Renal cortex interstitium (tissue), 11 donors: ENCODE data around the gene HEATR1. TPM values are rescaled to one million over a fixed set of nuclear protein-coding genes. Genes with fewer than 3 reads are reported as not detected.
A peak's percentile ranks its signal among the peaks of the same experiment; 100 is the strongest.
"Not testable (repeated sequence)": the region's sequence is repeated elsewhere in the genome, so short reads cannot be mapped to it uniquely, and the experiment has no call there.

Source experiments
- DNase-seq, 11 donors: peaks; one replicate each; pipeline ENCODE4 v3.0.0-alpha.2; 2013; ENCODE audit warnings: low read depth in 9 of 11, low spot score in 4 of 11; ENCODE audit errors: extremely low read depth in 1 of 11
- polyA plus RNA-seq, 3 donors: library from polyadenylated mRNA; unstranded; fragments of 120-200 nt; gene quantifications; one replicate each; pipeline ENCODE4 v1.2.1, GENCODE V29; 2013; ENCODE audit not compliant: insufficient read length in 3 of 3

Gene HEATR1
- polyA plus RNA-seq, 3 donors: 26.1 to 33.1 (median 31.8) TPM

DNA sequence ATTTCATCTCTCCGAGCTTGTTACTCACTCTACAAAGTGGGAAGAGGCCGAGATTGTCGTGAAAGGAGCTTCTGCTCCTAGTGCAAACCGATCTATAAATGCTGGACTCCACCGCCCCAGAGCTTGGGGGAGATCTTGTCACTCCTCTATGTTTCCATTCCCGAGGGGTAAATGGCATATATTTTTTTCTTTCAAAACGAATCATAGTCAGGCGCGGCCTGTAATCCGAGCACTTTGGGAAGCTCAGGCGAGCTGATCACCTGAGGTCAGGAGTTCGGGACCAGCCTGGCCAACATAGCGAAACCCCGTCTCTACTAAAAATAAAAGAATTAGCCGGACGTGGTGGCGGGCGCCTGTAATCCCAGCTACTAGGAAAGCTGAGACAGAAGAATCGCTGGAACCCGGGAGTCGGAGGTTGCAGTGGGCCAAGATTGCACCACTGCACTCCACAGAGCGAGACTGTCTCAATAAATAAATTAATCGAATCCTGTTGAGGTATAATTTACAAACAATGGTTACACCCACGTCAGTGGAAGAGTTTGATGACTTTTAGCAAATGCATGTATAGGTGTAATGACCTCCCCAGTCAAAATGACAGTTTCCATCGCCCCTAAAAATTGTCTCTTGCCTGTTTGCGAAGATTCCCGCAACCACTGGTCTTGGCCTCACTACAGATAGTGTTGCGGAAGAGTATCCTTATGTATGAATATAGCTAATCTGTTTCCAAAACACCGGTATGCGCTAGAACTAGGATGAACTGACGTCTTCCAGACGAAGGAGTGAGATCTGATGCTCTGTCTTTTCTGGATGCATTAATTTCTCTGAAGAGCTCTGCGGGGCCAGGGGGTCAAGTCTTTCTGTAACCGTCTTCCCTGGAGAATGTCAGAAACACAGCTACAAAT is 840 bp upstream of the HEATR1 start:
- DNase-seq: no peak

DNA sequence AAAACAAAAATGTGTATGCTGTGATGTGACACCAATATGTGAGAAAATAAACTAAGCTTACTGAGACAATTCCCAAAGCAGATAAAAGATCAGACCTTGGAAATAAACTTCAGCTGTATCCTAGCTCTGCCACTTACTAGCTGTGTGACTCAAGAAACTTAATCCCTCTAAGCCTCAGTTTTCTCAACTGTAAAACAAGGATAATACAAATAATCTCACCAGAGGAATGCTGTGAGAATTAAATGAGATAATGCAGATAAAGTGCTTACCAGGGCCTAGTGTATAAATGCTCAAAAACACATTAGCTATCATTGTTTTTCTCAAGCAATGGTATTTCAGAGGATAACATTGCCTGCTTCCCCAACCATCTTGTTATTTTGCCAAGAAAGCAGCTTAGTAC is 2.1 kb downstream of the HEATR1 start:
- DNase-seq: no peak

DNA sequence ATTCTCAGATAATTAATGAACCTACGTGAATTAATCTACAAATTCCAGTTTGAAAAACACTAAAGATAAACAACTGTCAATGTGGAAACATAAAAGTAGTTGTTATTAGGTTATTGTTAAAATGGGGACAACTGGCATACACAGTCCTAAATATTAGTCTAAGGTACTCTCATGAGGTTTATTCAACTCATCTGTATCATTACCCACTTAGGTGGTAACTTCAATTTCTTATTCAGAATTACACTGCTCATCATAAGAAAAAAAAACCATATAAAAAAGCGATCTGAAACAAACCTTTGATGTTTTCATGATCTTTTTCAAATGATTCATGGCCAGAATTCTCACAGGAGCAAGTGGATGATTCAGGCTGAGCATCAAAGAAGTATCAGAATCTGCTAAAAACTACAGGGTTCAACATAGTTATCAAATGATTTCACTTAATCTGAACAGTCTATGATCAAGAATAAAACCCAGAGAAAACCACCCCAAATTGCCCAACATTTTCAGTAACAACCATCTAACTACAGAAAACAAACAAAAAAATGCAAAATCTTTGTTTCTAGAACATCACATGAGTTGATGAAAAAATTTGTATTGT is 13.7 kb downstream of the HEATR1 start:
- no peak for DNase-seq

DNA sequence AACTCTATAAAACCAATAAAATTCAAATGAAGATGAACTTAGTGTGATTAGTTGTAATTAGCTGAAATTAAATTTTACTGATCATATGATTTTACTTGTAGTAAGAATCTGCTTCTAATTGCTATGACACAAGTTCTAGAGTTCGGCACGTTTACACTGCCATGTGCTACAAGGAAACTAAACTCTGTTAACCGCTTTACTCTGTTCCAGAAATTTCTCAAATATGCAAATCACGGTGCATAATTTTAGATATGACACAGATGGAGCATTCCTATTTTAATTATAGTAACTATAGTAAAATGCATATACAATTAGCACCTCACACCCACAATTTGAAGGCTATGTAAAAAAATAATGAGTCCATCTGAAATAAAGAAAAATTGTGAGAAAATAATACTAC is 14.8 kb downstream of the HEATR1 start:
- DNase-seq: no peak

DNA sequence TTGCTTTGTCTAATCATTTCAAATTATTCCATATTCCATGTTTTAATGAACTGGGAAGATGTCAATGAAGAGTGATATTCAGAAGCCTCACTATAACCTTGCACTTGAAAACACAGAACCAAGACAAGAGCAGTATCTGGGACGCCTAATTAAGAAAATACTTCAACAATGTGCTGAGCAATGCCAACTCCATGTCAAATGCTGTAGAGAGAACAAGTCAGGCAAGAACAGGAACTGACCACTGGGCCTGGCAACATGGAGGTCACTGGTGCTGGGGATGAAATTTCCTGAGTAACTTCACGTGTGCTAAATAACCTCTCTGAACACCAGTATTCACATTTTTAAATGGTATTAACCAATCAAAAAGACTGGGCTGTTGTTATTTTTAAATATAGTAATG is 22.8 kb downstream of the HEATR1 start:
- DNase-seq: no peak

DNA sequence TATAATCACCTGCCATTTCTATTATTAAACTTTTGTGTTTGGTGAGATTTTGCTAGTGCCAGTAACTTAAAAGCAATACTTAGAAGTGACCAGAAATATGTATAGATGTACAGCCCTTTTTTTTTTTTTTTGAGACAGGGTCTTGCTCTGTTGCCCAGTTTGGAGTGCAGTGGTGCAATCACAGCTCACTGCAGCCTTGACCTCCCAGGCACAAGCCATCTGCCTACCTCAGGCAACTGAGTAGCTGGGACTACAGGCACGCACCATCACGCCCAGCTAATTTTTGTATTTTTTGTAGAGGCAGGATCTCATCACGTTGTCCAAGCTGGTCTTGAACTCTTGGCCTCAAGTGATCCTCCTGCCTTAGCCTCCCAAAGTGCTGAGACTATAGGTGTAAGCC is 23.9 kb downstream of the HEATR1 start:
- DNase-seq: not testable (repeated sequence)

DNA sequence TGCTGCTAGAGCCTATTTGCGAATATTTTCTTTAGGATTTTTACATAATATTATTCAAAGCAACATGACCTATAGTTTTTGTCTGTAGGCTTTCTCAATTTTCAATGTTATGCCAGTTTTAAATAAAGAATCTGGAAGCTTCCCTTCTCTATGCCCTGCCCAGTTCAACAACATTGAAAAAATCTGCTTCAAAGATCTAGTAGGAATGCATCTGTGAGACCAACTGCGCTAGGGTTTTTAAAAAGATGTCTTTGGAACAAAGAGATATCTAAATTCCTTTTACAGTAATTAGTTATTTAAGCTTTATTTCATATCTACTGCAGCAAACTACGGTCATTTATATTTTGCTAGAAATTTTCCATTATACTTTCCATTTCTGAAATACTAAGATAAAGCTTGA is 25.7 kb downstream of the HEATR1 start:
- no peak for DNase-seq

DNA sequence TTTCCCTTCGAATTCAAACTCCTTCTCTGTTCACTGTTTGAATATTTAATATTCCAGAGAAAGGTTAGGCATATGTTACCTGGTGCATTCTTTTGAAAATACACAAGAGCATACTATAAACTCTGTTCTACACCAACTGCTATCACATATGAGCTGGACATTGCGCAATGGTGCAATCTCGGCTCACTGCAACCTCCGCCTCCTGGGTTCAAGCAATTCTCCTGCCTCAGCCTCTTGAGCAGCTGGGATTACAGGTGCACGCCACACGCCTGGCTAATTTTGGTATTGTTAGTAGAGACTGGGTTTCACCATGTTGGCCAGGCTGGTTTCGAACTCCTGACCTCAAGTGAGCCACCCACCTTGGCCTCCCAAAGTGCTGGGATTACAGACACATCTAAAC is 27.3 kb downstream of the HEATR1 start:
- DNase-seq: not testable (repeated sequence)

DNA sequence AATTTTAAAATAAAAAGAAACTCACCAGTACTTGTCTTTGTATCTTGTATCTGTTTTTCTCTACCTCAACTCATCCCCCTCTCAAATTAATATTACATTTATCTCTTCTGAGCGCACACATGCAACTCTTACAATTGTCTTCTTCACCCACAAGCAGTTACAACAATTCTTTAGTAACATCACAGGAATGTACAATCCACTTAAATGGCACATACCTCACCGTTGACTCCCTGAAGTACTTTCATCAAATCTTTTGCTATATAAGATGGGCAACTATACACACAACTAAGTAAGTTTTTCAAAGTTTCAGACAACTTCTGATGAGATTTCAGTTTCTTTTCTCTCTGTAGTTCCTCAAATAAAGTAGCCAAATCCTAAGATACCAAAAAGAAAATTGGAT is 28.3 kb downstream of the HEATR1 start:
- DNase-seq: no peak

DNA sequence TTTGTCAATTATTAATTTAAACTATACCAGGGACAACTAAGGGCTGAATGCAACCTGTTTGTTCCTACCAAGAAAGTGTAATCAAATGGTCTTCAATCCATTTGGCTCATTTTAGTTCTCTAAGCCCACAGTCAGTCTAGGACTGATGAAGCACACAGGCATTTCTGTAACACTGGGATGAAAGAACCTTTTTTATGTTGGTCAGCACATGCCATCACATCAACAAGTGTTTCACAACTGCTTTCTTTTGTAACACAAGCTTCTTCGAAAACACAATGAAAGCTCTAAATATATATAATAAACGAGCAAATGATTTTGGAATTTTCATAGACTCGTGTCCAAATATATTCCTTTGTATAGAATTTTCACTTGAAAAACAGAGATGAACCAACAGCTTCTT is 28.8 kb downstream of the HEATR1 start:
- no peak for DNase-seq

DNA sequence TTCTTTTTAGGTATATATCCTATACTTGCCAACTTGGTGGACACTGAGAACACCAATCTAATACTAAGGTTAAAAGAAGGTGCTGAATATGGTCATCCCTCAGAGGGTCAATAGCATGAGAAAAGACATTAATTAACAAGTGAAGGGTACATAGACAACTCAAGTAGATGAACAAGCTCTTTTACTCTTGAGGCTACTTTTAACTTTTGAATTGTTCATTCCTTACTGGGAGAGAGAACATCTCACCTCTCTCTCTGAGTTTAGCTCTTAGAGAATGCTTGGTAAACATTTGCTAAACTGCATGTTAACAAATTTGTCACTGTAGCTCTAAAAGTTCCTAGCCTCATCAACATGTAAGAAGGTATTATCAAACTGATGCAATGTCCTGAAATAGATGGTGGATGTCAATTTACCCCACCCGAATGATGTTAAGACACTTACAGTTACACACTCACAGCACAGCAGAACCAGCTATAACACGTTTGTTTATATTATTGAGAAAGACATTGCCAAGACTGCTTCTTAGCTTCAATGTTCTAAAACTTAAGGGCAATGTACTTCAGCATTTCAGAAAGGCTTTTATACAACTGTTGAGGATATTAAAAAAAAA is 35.9 kb downstream of the HEATR1 start:
- no peak for DNase-seq

DNA sequence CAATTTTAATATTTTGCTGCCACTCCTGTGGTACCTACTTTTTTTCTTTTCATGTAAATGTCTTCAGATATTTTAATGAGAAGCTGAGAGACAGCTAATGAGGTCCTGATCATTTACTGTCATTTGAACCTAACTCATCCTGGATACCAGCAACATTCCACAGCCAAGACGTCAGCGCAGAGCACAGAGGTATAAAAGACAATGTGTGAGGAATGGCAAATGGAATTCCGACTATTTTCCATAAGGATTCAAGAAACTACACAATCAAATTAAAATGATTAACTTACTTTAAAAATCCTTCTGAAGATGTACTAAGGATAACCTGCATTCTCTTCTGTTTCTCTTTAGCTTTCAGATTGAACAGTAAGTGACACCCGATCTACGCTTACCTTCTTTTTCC is 38.8 kb downstream of the HEATR1 start:
- DNase-seq: no peak

DNA sequence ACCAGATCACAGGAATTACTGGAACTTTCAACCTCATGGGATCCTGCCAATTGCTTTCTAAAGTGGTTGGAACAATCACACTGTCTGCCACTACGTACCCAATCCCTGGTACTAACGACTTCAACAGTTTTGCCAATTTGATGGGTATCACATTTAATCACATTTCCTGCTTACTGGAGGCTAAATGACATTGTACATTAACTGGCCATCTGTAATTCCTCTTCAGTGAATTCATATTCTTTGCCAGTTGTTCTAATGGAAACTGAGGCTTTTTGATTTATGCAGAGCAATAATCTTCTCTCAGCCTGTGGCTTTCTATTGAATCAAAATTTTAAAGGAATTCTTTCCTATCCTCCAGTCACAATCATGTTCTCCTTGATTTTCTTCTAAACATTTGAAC is 42.3 kb downstream of the HEATR1 start:
- DNase-seq: no peak

DNA sequence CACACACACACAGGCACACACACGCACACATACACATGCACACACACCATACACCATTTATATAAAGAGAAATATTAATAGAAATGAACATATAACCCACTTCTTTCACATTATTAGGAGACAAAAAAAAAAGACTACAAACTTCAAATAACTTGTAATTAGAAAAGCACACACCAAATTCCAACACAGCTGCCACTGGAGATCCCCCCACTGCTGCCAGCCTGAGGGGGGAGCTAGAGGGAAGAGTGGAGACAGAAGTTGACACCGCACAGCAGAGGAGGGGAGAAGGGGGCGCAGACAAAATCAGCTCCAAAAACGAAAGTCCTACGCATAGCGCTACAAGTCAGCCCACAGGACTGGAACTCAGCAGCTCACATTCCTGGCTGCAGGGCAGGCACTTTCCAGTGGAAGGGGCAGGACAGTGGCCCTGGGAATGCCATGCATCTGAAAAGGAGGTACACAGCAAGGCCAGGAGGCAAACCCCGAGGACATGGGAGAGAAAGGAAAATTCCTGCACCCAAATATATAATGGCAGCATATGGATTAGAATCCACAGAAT is 44.0 kb downstream of the HEATR1 start:
- no peak for DNase-seq

DNA sequence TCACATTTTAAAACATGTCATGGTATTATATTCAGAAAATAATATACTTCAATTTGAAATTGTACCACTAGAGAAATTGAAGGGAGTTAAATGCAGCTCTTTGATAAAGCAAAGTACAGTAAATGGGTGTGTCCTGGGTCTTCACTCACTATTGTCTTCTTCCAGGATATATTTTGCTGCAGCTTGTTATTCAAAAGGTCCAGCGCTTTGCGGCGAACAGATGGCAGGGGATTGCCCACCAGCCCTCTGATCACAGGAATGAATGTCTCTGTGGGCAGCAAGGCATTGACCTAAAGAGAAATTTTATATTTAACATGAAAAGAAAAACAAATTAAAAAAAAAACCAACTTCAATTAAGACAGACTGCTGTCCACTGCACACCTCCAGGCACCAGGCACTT is 45.5 kb downstream of the HEATR1 start:
- DNase-seq: no peak

DNA sequence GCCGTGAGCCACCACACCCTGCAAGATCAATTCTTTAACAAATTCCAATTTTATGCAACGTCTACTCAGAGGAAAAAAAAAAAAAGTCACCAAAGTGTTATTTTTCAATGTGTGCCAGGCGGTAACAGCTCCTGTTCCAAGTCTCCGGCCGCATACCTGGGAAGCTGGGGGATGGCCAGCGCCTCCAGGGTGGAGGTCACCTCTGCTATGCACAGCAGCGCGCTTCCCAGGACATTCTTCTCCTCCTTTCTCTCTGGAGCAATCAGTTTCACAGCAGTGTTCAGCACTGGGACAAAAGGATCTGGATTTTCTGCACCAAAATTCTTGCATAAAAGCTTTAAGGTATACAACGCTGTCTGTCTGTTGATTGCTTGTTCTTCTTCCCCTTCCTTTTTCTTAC is 46.2 kb downstream of the HEATR1 start:
- no peak for DNase-seq

DNA sequence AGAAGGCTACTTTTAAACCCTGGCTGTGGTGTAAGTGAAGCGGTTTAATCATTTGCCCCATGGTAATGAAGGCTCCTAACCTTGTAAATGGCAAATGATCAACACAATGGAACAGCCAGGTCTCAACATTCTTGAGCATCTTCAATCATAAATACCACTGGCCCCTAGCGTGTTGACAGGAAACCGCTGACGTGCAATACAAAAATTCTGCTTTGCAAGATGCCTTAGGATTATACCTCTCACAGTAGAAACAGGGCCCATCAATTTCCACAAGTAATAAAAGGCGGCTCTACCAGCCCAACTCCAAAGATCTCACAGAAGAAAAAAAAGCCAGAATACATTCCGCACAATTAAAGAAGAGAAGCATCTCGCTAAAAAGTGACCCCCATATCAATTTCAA is 47.7 kb downstream of the HEATR1 start:
- DNase-seq: peak in 1 of 11 donors; percentile 5

DNA sequence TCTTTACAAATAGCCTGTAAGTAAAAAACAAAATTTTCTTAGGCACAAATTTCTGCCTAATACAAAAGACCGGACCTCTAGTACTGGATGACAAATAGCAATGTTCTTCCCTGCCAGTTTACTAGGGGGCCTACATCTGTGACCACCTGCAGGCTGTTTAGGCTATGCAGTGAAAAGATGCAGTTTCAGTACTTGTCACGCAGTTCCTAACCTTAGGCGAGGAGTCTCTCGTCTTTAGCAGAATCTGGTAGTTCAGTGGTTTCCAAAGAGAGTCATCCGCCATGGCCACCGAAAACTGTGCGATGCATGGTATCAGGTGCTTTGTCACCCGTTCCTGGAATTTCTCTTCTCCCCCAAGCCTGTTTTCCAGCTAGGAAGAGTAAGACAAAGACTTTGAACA is 50.9 kb downstream of the HEATR1 start:
- no peak for DNase-seq

DNA sequence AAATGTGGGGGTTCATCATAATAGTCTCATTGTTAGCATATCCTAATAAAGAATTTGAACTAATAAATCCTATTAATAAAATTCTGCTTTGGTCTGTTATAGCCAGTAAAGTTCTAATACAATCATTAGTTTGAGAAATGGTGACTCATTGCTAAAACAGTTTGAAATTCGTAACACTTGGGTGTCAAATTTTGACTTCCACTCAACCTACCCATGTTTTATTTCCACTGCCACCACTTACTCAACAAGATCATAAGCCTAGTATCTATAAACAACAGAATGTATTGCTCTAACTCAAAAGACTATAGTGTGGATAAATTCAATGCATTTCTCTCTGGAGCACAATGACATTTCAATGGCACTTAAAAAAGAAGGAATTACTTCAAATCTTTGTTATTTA is 51.4 kb downstream of the HEATR1 start:
- DNase-seq: no peak

DNA sequence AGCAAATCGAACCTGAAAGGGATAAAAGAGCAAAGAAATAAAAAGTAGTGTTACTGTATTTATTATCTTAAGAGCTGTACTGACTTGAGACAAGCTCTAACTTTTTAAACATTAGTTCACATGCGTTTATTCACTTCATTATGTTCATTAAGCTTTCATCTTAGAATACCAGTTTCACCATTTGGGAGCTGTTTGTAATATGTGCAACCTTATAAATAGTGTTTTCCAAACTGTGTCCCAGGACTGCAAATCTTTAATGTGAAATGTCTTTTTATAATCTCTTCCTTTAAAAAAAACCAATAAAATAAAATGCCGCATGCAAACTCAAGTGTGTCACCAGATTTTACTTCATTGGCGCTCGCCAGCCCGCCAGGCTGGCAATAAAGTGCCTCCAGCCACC is 52.2 kb downstream of the HEATR1 start:
- DNase-seq: no peak
